ENCODE results near the gene IMMP2L. TPM values are rescaled to one million over a fixed set of nuclear protein-coding genes. Genes with fewer than 3 reads are reported as not detected.

IMMP2L gene
- total and polyA plus RNA-seq, 4 donors: 9.2 to 34.7 (median 11.1) TPM

DNA sequence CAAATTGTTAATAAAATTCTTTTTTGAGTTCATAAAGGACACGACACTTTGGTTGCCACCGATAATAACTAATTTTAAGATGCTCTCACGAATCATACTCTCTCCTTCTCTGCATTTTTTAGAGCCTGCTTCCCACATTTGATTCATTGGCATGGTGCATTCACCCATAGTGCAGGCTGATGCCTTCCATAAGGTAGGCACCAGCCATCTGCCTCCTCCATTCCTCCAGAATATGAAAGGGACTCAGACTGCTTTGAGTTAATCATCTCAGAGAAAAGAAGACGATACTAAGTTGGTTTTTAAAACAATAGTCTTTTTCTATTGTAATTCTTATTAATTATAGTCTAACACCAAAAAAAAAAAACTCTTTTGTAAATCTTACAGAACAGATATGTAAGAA, 505.2 kb downstream of the IMMP2L start:
- Histone ChIP-seq H3K4me1 (ENCODE audit: control insufficient read depth in 5 of 5, insufficient read depth in 5 of 5, low read length in 5 of 5) (peaks cover 0 to 7% (median 0%) of the 10 kb centered on the region in 5 donors), H3K36me3 (ENCODE audit: control insufficient read depth in 4 of 4, insufficient read depth in 4 of 4, low read length in 4 of 4) (no peaks in the 10 kb centered on the region), H3K9me3 (ENCODE audit: control insufficient read depth in 4 of 4, insufficient read depth in 3 of 4, low read length in 3 of 4) (no peaks in the 10 kb centered on the region), H3K9ac (ENCODE audit: insufficient read depth in 1 of 2, low read length in 2 of 2) (no peak overlapping the region), H3K4me3 (no peak overlapping the region), H3K27me3 (ENCODE audit: control insufficient read depth in 3 of 3, insufficient read depth in 3 of 3, low read length in 2 of 3) (no peaks in the 10 kb centered on the region), H3K27ac (ENCODE audit: low read depth in 1 of 2, low read length in 1 of 2) (no peak overlapping the region)
- DNase-seq: no peak
- whole genome bisulfite sequencing, 2 donors: 93 to 94% methylated on average over 4 of the region's 4 CpGs
- ATAC-seq (ENCODE audit: insufficient read depth, low FRiP score): no peak
- TF ChIP-seq, protein P1, sequence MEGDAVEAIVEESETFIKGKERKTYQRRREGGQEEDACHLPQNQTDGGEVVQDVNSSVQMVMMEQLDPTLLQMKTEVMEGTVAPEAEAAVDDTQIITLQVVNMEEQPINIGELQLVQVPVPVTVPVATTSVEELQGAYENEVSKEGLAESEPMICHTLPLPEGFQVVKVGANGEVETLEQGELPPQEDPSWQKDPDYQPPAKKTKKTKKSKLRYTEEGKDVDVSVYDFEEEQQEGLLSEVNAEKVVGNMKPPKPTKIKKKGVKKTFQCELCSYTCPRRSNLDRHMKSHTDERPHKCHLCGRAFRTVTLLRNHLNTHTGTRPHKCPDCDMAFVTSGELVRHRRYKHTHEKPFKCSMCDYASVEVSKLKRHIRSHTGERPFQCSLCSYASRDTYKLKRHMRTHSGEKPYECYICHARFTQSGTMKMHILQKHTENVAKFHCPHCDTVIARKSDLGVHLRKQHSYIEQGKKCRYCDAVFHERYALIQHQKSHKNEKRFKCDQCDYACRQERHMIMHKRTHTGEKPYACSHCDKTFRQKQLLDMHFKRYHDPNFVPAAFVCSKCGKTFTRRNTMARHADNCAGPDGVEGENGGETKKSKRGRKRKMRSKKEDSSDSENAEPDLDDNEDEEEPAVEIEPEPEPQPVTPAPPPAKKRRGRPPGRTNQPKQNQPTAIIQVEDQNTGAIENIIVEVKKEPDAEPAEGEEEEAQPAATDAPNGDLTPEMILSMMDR (IDR thresholded peaks at IDR 0.05; ENCODE audit: control extremely low read depth, extremely low read depth): no peak

DNA sequence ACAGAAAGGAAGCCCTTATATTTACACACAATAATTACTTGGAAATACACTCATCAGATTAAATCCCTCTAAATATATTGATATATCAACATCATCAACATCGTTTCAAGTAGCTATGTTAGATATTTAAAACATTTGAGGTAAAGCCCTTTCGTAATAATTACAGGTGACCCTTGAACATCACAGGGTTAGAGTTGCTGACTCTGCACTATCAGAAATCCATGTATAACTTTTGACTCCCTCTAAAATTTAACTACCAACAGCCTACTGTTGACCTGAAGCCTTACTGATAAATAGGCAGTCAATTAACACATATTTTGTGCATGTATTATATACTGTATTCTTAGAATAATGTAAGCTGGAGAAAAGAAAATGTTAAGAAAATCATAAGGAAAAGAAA, 505.9 kb downstream of the IMMP2L start:
- Histone ChIP-seq H3K9me3 (ENCODE audit: control insufficient read depth in 4 of 4, insufficient read depth in 3 of 4, low read length in 3 of 4) (no peaks in the 10 kb centered on the region), H3K36me3 (ENCODE audit: control insufficient read depth in 4 of 4, insufficient read depth in 4 of 4, low read length in 4 of 4) (no peaks in the 10 kb centered on the region), H3K27me3 (ENCODE audit: control insufficient read depth in 3 of 3, insufficient read depth in 3 of 3, low read length in 2 of 3) (no peaks in the 10 kb centered on the region), H3K27ac (ENCODE audit: low read depth in 1 of 2, low read length in 1 of 2) (no peak overlapping the region), H3K9ac (ENCODE audit: insufficient read depth in 1 of 2, low read length in 2 of 2) (no peak overlapping the region), H3K4me3 (no peak overlapping the region), H3K4me1 (ENCODE audit: control insufficient read depth in 5 of 5, insufficient read depth in 5 of 5, low read length in 5 of 5) (peaks cover 0 to 7% (median 0%) of the 10 kb centered on the region in 5 donors)
- TF ChIP-seq, protein P1 (IDR thresholded peaks at IDR 0.05; ENCODE audit: control extremely low read depth, extremely low read depth): no peak
- WGBS, 2 donors: 90 to 91% methylated on average over 2 of the region's 2 CpGs
- DNase-seq (no peak), ATAC-seq (ENCODE audit: insufficient read depth, low FRiP score) (no peak)

DNA sequence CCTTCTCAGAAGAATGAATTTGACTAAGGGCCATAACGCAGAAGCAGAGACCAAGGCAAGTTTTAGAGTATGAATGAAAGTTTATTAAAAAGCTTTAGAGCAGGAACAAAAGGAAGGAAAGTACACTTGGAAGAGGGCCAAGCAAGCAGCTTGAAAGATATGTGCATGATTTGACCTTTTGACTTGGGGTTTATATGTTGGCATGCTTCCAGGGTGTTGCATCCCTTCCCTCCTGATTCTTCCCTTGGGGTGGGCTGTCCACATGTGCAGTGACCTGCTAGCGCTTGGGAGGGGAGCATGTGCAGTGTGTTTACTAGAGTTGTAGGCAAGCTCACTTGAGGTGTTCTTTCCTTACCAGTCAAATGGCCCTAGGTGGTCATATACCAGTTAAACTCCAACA, 509.3 kb downstream of the IMMP2L start:
- Histone ChIP-seq H3K27me3 (ENCODE audit: control insufficient read depth in 3 of 3, insufficient read depth in 3 of 3, low read length in 2 of 3) (no peaks in the 10 kb centered on the region), H3K36me3 (ENCODE audit: control insufficient read depth in 4 of 4, insufficient read depth in 4 of 4, low read length in 4 of 4) (no peaks in the 10 kb centered on the region), H3K9ac (ENCODE audit: insufficient read depth in 1 of 2, low read length in 2 of 2) (no peak overlapping the region), H3K4me1 (ENCODE audit: control insufficient read depth in 5 of 5, insufficient read depth in 5 of 5, low read length in 5 of 5) (peaks cover 0 to 20% (median 0%) of the 10 kb centered on the region in 5 donors), H3K4me3 (no peak overlapping the region), H3K27ac (ENCODE audit: low read depth in 1 of 2, low read length in 1 of 2) (no peak overlapping the region), H3K9me3 (ENCODE audit: control insufficient read depth in 4 of 4, insufficient read depth in 3 of 4, low read length in 3 of 4) (no peaks in the 10 kb centered on the region)
- WGBS, 2 donors: 72 to 80% methylated on average over 2 of the region's 2 CpGs
- DNase-seq (peak in 1 of 3 donors; percentile 27), ATAC-seq (ENCODE audit: insufficient read depth, low FRiP score) (no peak)
- TF ChIP-seq, protein P1 (IDR thresholded peaks at IDR 0.05; ENCODE audit: control extremely low read depth, extremely low read depth): no peak

DNA sequence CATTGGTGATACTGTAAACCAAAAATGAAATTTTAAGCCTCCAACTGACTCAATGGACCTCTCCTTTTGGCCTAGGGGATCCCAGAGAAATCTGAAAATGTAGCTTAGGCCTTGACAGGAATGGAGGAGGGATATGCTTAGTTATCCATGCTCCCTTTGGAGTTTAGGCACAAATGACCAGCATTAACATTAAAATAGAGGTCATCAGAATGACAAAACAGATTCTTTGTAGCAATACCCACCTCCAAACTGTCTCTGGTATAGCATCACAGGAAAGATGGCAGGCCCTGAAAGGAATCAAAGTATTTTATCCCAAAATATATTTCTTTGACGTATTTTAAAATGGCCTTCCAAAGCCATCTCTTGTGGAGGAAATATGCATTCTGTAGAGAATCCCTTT, 510.5 kb downstream of the IMMP2L start:
- TF ChIP-seq, protein P1 (IDR thresholded peaks at IDR 0.05; ENCODE audit: control extremely low read depth, extremely low read depth): no peak
- Histone ChIP-seq H3K4me3 (no peak overlapping the region), H3K4me1 (ENCODE audit: control insufficient read depth in 5 of 5, insufficient read depth in 5 of 5, low read length in 5 of 5) (peaks cover 0 to 20% (median 0%) of the 10 kb centered on the region in 5 donors), H3K27ac (ENCODE audit: low read depth in 1 of 2, low read length in 1 of 2) (no peak overlapping the region), H3K36me3 (ENCODE audit: control insufficient read depth in 4 of 4, insufficient read depth in 4 of 4, low read length in 4 of 4) (no peaks in the 10 kb centered on the region), H3K27me3 (ENCODE audit: control insufficient read depth in 3 of 3, insufficient read depth in 3 of 3, low read length in 2 of 3) (no peaks in the 10 kb centered on the region), H3K9me3 (ENCODE audit: control insufficient read depth in 4 of 4, insufficient read depth in 3 of 4, low read length in 3 of 4) (no peaks in the 10 kb centered on the region), H3K9ac (ENCODE audit: insufficient read depth in 1 of 2, low read length in 2 of 2) (no peak overlapping the region)
- DNase-seq: no peak
- 90 to 96% methylated on average over 1 of the region's 1 CpG for WGBS, 2 donors
- ATAC-seq (ENCODE audit: insufficient read depth, low FRiP score): no peak

Measured in lung (tissue), 12 donors.